ENCODE results near the gene RBMS3. TPM values are rescaled to one million over a fixed set of nuclear protein-coding genes. Genes with fewer than 3 reads are reported as not detected.

RBMS3 gene
- total and polyA plus RNA-seq, 2 of the 8 experiments (the other 6 are each of a cell fraction or from before 2014, with no cell fraction given): 3.7 to 6.9 TPM

DNA sequence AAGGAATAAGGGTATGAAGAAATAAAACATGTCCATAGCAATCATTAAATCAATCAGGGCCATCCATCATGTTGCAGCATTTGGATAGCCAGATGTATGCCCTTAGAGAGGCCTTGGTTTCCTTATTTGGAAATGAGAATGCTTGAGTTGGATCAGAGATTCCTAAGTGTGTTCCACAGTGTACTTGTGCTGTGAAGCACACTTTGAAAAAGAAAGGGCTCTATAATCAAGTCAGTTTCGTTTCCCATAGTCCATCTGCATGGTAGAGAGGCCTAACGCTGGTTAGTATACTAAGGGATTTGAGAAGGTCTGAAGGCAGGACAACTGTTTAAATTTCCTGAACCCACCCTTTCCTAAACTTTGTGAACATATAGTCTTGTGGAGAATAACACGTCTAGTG is 30.9 kb downstream of the RBMS3 start:
- Histone ChIP-seq H4K5ac (ENCODE audit: insufficient read length, low read depth, low read length) (no peak overlapping the region), H4K91ac (replicated peaks; ENCODE audit: insufficient read length, low read length) (no peak overlapping the region), H3K79me1 (ENCODE audit: low read depth, low read length) (no peaks in the 10 kb centered on the region), H3K18ac (ENCODE audit: extremely low read depth, low read length) (no peak overlapping the region), H3K56ac (replicated peaks; ENCODE audit: insufficient read length, low read depth, low read length) (no peak overlapping the region), H3K79me2 (ENCODE audit: control insufficient read depth in 1 of 2, insufficient read depth in 2 of 2, low read length in 2 of 2) (no peaks in the 10 kb centered on the region), H3K14ac (ENCODE audit: insufficient read length) (no peak overlapping the region), H3K4me1 (replicated peaks in 1 of 4; ENCODE audit: control insufficient read depth in 3 of 4, insufficient read depth in 4 of 4, low read length in 3 of 4) (no peaks in the 10 kb centered on the region), H2BK15ac (ENCODE audit: low read length) (no peak overlapping the region), H2BK20ac (ENCODE audit: low read length) (no peak overlapping the region), H2AFZ (ENCODE audit: low read length) (no peak overlapping the region), H4K8ac (ENCODE audit: extremely low read depth, insufficient read depth, low read length) (no peak overlapping the region), H3K4ac (replicated peaks; ENCODE audit: insufficient read length, low read depth, low read length) (no peak overlapping the region), H3K9ac (replicated peaks in 1 of 4; ENCODE audit: extremely low read depth in 1 of 4, low read depth in 3 of 4, low read length in 3 of 4) (no peak overlapping the region), H2BK5ac (ENCODE audit: low read depth, low read length) (no peak overlapping the region), H3K9me3 (ENCODE audit: insufficient read depth in 2 of 2, low read depth in 1 of 2, low read length in 1 of 2) (no peaks in the 10 kb centered on the region), H3K27ac (ENCODE audit: low read depth, low read length) (no peak overlapping the region), H3K4me2 (ENCODE audit: insufficient read depth in 1 of 2, low read depth in 2 of 2, low read length in 2 of 2) (no peak overlapping the region; a peak in 1 of 4 replicates), H4K20me1 (replicated peaks in 1 of 2; ENCODE audit: control insufficient read depth in 1 of 2, insufficient read depth in 2 of 2, low read length in 2 of 2) (no peaks in the 10 kb centered on the region), H3K23me2 (ENCODE audit: low read depth, low read length) (no peaks in the 10 kb centered on the region), H3K36me3 (ENCODE audit: control insufficient read depth in 2 of 4, insufficient read depth in 4 of 4, low read length in 3 of 4) (no peaks in the 10 kb centered on the region), H2BK120ac (replicated peaks; ENCODE audit: low read depth, low read length) (no peak overlapping the region), H2AK5ac (ENCODE audit: low read depth, low read length) (no peak overlapping the region), H2BK12ac (ENCODE audit: low read depth, low read length) (no peak overlapping the region), H3K4me3 (ENCODE audit: extremely low read depth in 1 of 4, insufficient read depth in 2 of 4, low read depth in 3 of 4, low read length in 4 of 4) (no peak overlapping the region), H3K27me3 (replicated peaks in 1 of 4; ENCODE audit: control insufficient read depth in 3 of 4, extremely low read depth in 1 of 4, insufficient read depth in 3 of 4, low read length in 3 of 4) (no peaks in the 10 kb centered on the region), H3K23ac (ENCODE audit: insufficient read length) (no peak overlapping the region)
- ChIA-PET CTCF (ENCODE audit: partially characterized antibody) (no interaction called here), POLR2A (ENCODE audit: partially characterized antibody) (no interaction called here)
- WGBS, 2 experiments (ENCODE audit: extremely low coverage in 1 of 2, insufficient coverage in 1 of 2, insufficient read length in 1 of 2, insufficient replicate concordance in 2 of 2, low coverage in 1 of 2, low lambda C conversion rate in 2 of 2, missing lambda C conversion rate in 1 of 2): 90% methylated on average over 3 of the region's 3 CpGs; no CpG with 5 or more reads in 1 of the 2 experiments
- no peak for DNase-seq (ENCODE audit: low read depth in 1 of 2, low spot score in 2 of 2)
- FAIRE-seq: peak; percentile 28
- TF ChIP-seq SUZ12 (IDR thresholded peaks at IDR 0.05; ENCODE audit: low read length) (no peak), KDM5A (IDR thresholded peaks at IDR 0.05; ENCODE audit: low read length) (no peak), CEBPB (IDR thresholded peaks at IDR 0.05; ENCODE audit: low read depth, low read length) (no peak), CBX8 (IDR thresholded peaks at IDR 0.05; ENCODE audit: borderline replicate concordance, low read depth, low read length) (no peak), TEAD4 (IDR thresholded peaks at IDR 0.05; ENCODE audit: low read depth, low read length) (no peak), YY1 (IDR thresholded peaks at IDR 0.05; ENCODE audit: low read depth, low read length) (no peak), HDAC6 (IDR thresholded peaks at IDR 0.05; ENCODE audit: low read depth, low read length) (no peak), PHF8 (conservative IDR thresholded peaks at IDR 0.05; ENCODE audit: low read depth, low read length) (no peak), MAFK (IDR thresholded peaks at IDR 0.05; ENCODE audit: low read depth, low read length) (no peak), EP300 (IDR thresholded peaks at IDR 0.05; ENCODE audit: borderline replicate concordance in 1 of 2, low read depth in 2 of 2, low read length in 2 of 2) (no peak)
